CD4-positive, alpha-beta T cell (primary cell): ENCODE measurements around the gene CDKAL1. TPM values are rescaled to one million over a fixed set of nuclear protein-coding genes. Genes with fewer than 3 reads are reported as not detected.

Experiments
- ATAC-seq: fragments of 200-7000 bp; cut with Tn5 transposase; one replicate; pipeline ENCODE4 v1.10.0; 2022; ENCODE audit warnings: mild to moderate bottlenecking; ENCODE audit not compliant: poor library complexity
- CTCF ChIA-PET: fragments of 350-600 bp; sonication (Branson Sonifier 250); formaldehyde crosslinking; loops from one replicate; lab custom pipeline; 2021; ENCODE audit warnings: antibody characterized with exemption, inconsistent platforms; lab: Charles Lee
- POLR2A ChIA-PET: fragments of 350-600 bp; sonication (Branson Sonifier 250); formaldehyde crosslinking; loops from one replicate; lab custom pipeline; 2021; ENCODE audit warnings: antibody characterized with exemption, inconsistent platforms; lab: Charles Lee
- DNase-seq, 14 experiments: peaks; one replicate each; pipeline ENCODE4 v3.0.0-alpha.2; 2013 to 2020; ENCODE audit warnings: mixed read lengths in 2 of 14
- H3K27ac ChIP-seq, 2 donors: one replicate each; pipeline versions ENCODE4 v1.5.1 to v1.7.0; 2013; ENCODE audit warnings: low read length in 2 of 2, low read depth in 1 of 2, mild to moderate bottlenecking in 1 of 2
- H3K27me3 ChIP-seq, 2 experiments: 1 replicate in 1 of 2; 2 replicates in 1 of 2; pipeline versions ENCODE4 v1.6.1 to v1.7.0; 2013; ENCODE audit warnings: low read length in 2 of 2, control low read depth in 1 of 2, mild to moderate bottlenecking in 1 of 2, moderate library complexity in 1 of 2; ENCODE audit not compliant: insufficient read depth in 2 of 2, control insufficient read depth in 1 of 2
- H3K36me3 ChIP-seq: one replicate; pipeline ENCODE4 v1.6.1; 2013; ENCODE audit warnings: low read length, control low read depth; ENCODE audit not compliant: insufficient read depth
- H3K4me1 ChIP-seq: one replicate; pipeline ENCODE4 v1.6.1; 2013; ENCODE audit warnings: low read length, control low read depth; ENCODE audit not compliant: insufficient read depth
- H3K4me3 ChIP-seq: one replicate; pipeline ENCODE4 v1.5.1; 2013; ENCODE audit warnings: mild to moderate bottlenecking, low read length, moderate library complexity
- H3K9me3 ChIP-seq, 2 experiments: 1 replicate in 1 of 2; 2 replicates in 1 of 2; pipeline versions ENCODE4 v1.6.1 to v1.7.0; 2013; ENCODE audit warnings: low read length in 2 of 2, mild to moderate bottlenecking in 2 of 2, control low read depth in 1 of 2, moderate library complexity in 1 of 2; ENCODE audit not compliant: control insufficient read depth in 1 of 2, insufficient read depth in 1 of 2
- H3K27ac Mint-ChIP-seq: one replicate; pipeline ENCODE4 v1.8.0; 2020; ENCODE audit warnings: mixed read lengths
- H3K27me3 Mint-ChIP-seq: one replicate; pipeline ENCODE4 v1.8.0; 2021; ENCODE audit warnings: mixed read lengths
- H3K36me3 Mint-ChIP-seq: one replicate; pipeline ENCODE4 v1.8.0; 2021; ENCODE audit warnings: low read depth, mixed read lengths
- H3K4me1 Mint-ChIP-seq: one replicate; pipeline ENCODE4 v1.8.0; 2021; ENCODE audit warnings: low read depth, mixed read lengths
- H3K4me3 Mint-ChIP-seq: one replicate; pipeline ENCODE4 v1.8.0; 2020; ENCODE audit warnings: mild to moderate bottlenecking, mixed read lengths
- H3K9me3 Mint-ChIP-seq: one replicate; pipeline ENCODE4 v1.8.0; 2020; ENCODE audit warnings: mixed read lengths
- CTCF ChIP-seq: fragments of 200-600 bp; IDR thresholded peaks from one replicate; pipeline ENCODE4 v1.8.0; 2022; ENCODE audit warnings: antibody characterized with exemption, mild to moderate bottlenecking
- intact Hi-C, 2 experiments: fragments of 100-400 bp; cut with DNase I in 1 of 2; cut with micrococcal nuclease in 1 of 2; formaldehyde crosslinking; loops; one replicate each; pipeline versions ENCODE4 v1.15.1 to v1.9.0; 2023 to 2025; cut with DNase I, micrococcal nuclease
- total RNA-seq, 174 experiments: library from RNA in 2 of 174; stranded (reverse) in 2 of 174; gene quantifications; one replicate each; pipeline ENCODE4 v1.2.3 and lab custom pipeline; 2021 to 2026

Gene CDKAL1
- total RNA-seq, 2 experiments from 2014 or later: 21.3 to 23.9 TPM

- no peak overlapping the region for H3K27ac Mint-ChIP-seq
Measured at GRCh38 chr6:20703049-20703448, 168.8 kb downstream of the CDKAL1 start.

GRCh38 chr6:20704325-20705025 lies 170.2 kb downstream of the CDKAL1 start:
- ChIA-PET CTCF (no interaction called here), POLR2A (no interaction called here)
- Mint-ChIP-seq H3K4me3 (no peak overlapping the region), H3K27ac (no peak overlapping the region), H3K4me1 (peaks cover 53% of the 10 kb centered on the region), H3K9me3 (no peaks in the 10 kb centered on the region), H3K36me3 (no peaks in the 10 kb centered on the region), H3K27me3 (no peaks in the 10 kb centered on the region)
- Histone ChIP-seq H3K36me3 (no peaks in the 10 kb centered on the region), H3K27me3 (no peaks in the 10 kb centered on the region), H3K27ac (no peak overlapping the region), H3K4me1 (peaks cover 8% of the 10 kb centered on the region), H3K4me3 (no peak overlapping the region), H3K9me3 (no peaks in the 10 kb centered on the region)
- intact Hi-C loops: no loop called here
- ATAC-seq (no peak), DNase-seq (no peak)
- no peak for TF ChIP-seq CTCF

More at GRCh38 chr6:20703049-20703448, 168.8 kb downstream of the CDKAL1 start:
- ChIA-PET POLR2A (no interaction called here), CTCF (no interaction called here)
- no peak overlapping the region for H3K4me3 ChIP-seq
- H3K9me3 ChIP-seq: no peaks in the 10 kb centered on the region
- H3K4me1 ChIP-seq: peaks cover 8% of the 10 kb centered on the region
- DNase-seq (no peak), ATAC-seq (no peak)
- no peak overlapping the region for H3K27ac ChIP-seq
- no peaks in the 10 kb centered on the region for H3K27me3 ChIP-seq
- no peaks in the 10 kb centered on the region for H3K36me3 ChIP-seq
- Mint-ChIP-seq H3K36me3 (peaks cover 4% of the 10 kb centered on the region), H3K4me3 (no peak overlapping the region), H3K27me3 (no peaks in the 10 kb centered on the region), H3K9me3 (no peaks in the 10 kb centered on the region), H3K4me1 (peaks cover 42% of the 10 kb centered on the region)
- no peak for TF ChIP-seq CTCF
- intact Hi-C loops: no loop called here

- no peaks in the 10 kb centered on the region for H3K9me3 ChIP-seq
- no peak for TF ChIP-seq CTCF
- no peaks in the 10 kb centered on the region for H3K36me3 Mint-ChIP-seq
- no peak for DNase-seq
- no peak overlapping the region for H3K4me3 ChIP-seq
- H3K4me1 ChIP-seq: peaks cover 8% of the 10 kb centered on the region
- H3K9me3 Mint-ChIP-seq: no peaks in the 10 kb centered on the region
- intact Hi-C loops: no loop called here
- H3K27me3 ChIP-seq: no peaks in the 10 kb centered on the region
- H3K36me3 ChIP-seq: no peaks in the 10 kb centered on the region
- H3K27ac Mint-ChIP-seq: no peak overlapping the region
- no peak overlapping the region for H3K4me3 Mint-ChIP-seq
- ChIA-PET CTCF (no interaction called here), POLR2A (no interaction called here)
- H3K27ac ChIP-seq: no peak overlapping the region
- peaks cover 55% of the 10 kb centered on the region for H3K4me1 Mint-ChIP-seq
- no peak for ATAC-seq
- no peaks in the 10 kb centered on the region for H3K27me3 Mint-ChIP-seq
Measured at GRCh38 chr6:20705741-20706140, 171.5 kb downstream of the CDKAL1 start.
